Vagina (tissue), 2 donors: ENCODE data around the gene POLR3GL.

Experiments
- POLR2A ChIP-seq, 2 donors: fragments of 450-650 bp; IDR thresholded peaks; one replicate each; pipeline ENCODE4 v1.6.1; 2017; ENCODE audit warnings: antibody characterized with exemption in 2 of 2, mild to moderate bottlenecking in 2 of 2, moderate library complexity in 2 of 2
- POLR2AphosphoS5 ChIP-seq, 2 donors: sonication (generic); formaldehyde crosslinking; IDR thresholded peaks; one replicate each; pipeline ENCODE4 v1.9.0; 2017; ENCODE audit warnings: antibody characterized with exemption in 2 of 2, mild to moderate bottlenecking in 2 of 2, low read depth in 1 of 2; ENCODE audit not compliant: insufficient read depth in 1 of 2
- TF ChIP-seq, protein P1 (sequence below), 3 experiments: fragments of 450-650 bp in 2 of 3; fragments of 200-600 bp in 1 of 3; sonication (generic) in 1 of 3; IDR thresholded peaks; one replicate each; pipeline ENCODE4 v1.5.1; 2017 to 2019; ENCODE audit warnings: antibody characterized with exemption in 3 of 3, mild to moderate bottlenecking in 2 of 3, moderate library complexity in 2 of 3

DNA sequence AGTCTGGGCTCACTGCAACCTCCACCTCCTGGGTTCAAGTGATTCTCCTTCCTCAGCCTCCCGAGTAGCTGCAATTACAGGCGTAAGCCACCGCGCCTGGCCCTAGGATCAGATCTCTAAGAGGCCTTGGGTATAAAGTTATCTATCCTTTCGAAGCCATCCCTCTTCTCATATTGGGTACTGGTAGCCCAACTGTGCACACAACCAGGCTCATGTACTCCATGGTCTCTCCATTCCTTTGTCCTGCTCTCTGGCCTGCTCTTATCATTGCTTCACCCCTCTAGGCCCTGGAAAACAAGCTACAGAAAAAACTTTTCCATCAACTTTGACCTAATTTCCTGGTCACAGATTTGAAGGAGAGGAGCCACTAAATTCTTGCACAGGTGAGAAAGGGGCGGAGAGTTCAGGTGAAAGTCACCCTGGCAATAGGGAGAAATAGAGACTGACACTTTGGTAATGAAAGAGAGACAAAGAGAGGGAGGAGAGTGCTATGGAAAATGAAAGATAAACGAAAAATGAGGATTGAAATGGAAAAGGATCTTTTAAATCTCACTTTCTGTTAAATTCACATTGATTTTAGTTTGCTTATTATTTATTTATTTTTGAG, 25.9 kb downstream of the POLR3GL start:
- TF ChIP-seq, protein P1, sequence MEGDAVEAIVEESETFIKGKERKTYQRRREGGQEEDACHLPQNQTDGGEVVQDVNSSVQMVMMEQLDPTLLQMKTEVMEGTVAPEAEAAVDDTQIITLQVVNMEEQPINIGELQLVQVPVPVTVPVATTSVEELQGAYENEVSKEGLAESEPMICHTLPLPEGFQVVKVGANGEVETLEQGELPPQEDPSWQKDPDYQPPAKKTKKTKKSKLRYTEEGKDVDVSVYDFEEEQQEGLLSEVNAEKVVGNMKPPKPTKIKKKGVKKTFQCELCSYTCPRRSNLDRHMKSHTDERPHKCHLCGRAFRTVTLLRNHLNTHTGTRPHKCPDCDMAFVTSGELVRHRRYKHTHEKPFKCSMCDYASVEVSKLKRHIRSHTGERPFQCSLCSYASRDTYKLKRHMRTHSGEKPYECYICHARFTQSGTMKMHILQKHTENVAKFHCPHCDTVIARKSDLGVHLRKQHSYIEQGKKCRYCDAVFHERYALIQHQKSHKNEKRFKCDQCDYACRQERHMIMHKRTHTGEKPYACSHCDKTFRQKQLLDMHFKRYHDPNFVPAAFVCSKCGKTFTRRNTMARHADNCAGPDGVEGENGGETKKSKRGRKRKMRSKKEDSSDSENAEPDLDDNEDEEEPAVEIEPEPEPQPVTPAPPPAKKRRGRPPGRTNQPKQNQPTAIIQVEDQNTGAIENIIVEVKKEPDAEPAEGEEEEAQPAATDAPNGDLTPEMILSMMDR (IDR thresholded peaks at IDR 0.05): peak in 1 of 3 experiments; percentile 18
- TF ChIP-seq POLR2AphosphoS5 (IDR thresholded peaks at IDR 0.05; ENCODE audit: insufficient read depth in 1 of 2, low read depth in 1 of 2) (peak; percentile 8), POLR2A (IDR thresholded peaks at IDR 0.05) (no peak)
